Measurements from ENCODE around the gene SARDH. TPM values are rescaled to one million over a fixed set of nuclear protein-coding genes. Genes with fewer than 3 reads are reported as not detected.

The SARDH gene
- total RNA-seq, 4 donors from 2014 or later: 2.9 to 16.4 (median 5.9) TPM

- no peak overlapping the region for H3K4me3 ChIP-seq
- no peak for DNase-seq (ENCODE audit: low spot score in 2 of 2)
- TF ChIP-seq EP300 (IDR thresholded peaks at IDR 0.05) (no peak), POLR2A (IDR thresholded peaks at IDR 0.05) (no peak), CTCF (IDR thresholded peaks at IDR 0.05) (no peak)
- H3K9me3 ChIP-seq: no peaks in the 10 kb centered on the region
- peaks cover 0 to 14% of the 10 kb centered on the region in 2 donors for H3K27me3 ChIP-seq
- H3K27ac ChIP-seq: no peak overlapping the region
- WGBS, 2 donors: 53 to 54% methylated on average over 27 of the region's 27 CpGs
- no peaks in the 10 kb centered on the region for H3K36me3 ChIP-seq
- no peaks in the 10 kb centered on the region for H3K4me1 ChIP-seq
Observed at GRCh38 chr9:133632806-133633680, 105.1 kb downstream of the SARDH start.

- 90 to 99% methylated on average over 8 to 12 of the region's 12 CpGs for WGBS, 2 donors
Observed at GRCh38 chr9:133631111-133631510, 107.0 kb downstream of the SARDH start.

GRCh38 chr9:133629221-133630110, 108.7 kb downstream of the SARDH start:
- no peak overlapping the region for H3K4me3 ChIP-seq
- 89 to 90% methylated on average over 12 to 20 of the region's 23 CpGs for WGBS, 2 donors
- peaks cover 0 to 29% (median 3%) of the 10 kb centered on the region in 4 donors for H3K9me3 ChIP-seq
- no peak for DNase-seq (ENCODE audit: low spot score in 2 of 2)
- TF ChIP-seq CTCF (IDR thresholded peaks at IDR 0.05) (no peak), POLR2A (IDR thresholded peaks at IDR 0.05) (no peak), EP300 (IDR thresholded peaks at IDR 0.05) (no peak)
- H3K4me1 ChIP-seq: no peaks in the 10 kb centered on the region
- peaks cover 0 to 11% of the 10 kb centered on the region in 2 donors for H3K27me3 ChIP-seq
- no peaks in the 10 kb centered on the region for H3K36me3 ChIP-seq
- no peak overlapping the region for H3K27ac ChIP-seq

More at GRCh38 chr9:133631111-133631510, 107.0 kb downstream of the SARDH start:
- Histone ChIP-seq H3K27ac (no peak overlapping the region), H3K4me1 (no peaks in the 10 kb centered on the region), H3K9me3 (peaks cover 0 to 13% (median 0%) of the 10 kb centered on the region in 4 donors), H3K4me3 (no peak overlapping the region), H3K36me3 (no peaks in the 10 kb centered on the region), H3K27me3 (peaks cover 0 to 14% of the 10 kb centered on the region in 2 donors)
- TF ChIP-seq EP300 (IDR thresholded peaks at IDR 0.05) (no peak), POLR2A (IDR thresholded peaks at IDR 0.05) (no peak), CTCF (IDR thresholded peaks at IDR 0.05) (no peak)
- no peak for DNase-seq (ENCODE audit: low spot score in 2 of 2)

- no peaks in the 10 kb centered on the region for H3K36me3 ChIP-seq
- H3K27ac ChIP-seq: no peak overlapping the region
- peaks cover 0 to 29% (median 3%) of the 10 kb centered on the region in 4 donors for H3K9me3 ChIP-seq
- 75 to 79% methylated on average over 8 of the region's 8 CpGs for WGBS, 2 donors
- no peaks in the 10 kb centered on the region for H3K4me1 ChIP-seq
- no peak overlapping the region for H3K4me3 ChIP-seq
- no peak for DNase-seq (ENCODE audit: low spot score in 2 of 2)
- H3K27me3 ChIP-seq: peaks cover 0 to 5% of the 10 kb centered on the region in 2 donors
- TF ChIP-seq EP300 (IDR thresholded peaks at IDR 0.05) (no peak), POLR2A (IDR thresholded peaks at IDR 0.05) (no peak), CTCF (IDR thresholded peaks at IDR 0.05) (no peak)
Observed at GRCh38 chr9:133628766-133629165, 109.4 kb downstream of the SARDH start.

Measured in tibial nerve (tissue), 4 donors.